Measurements from ENCODE around the gene PEX14.

Gene PEX14

DNA sequence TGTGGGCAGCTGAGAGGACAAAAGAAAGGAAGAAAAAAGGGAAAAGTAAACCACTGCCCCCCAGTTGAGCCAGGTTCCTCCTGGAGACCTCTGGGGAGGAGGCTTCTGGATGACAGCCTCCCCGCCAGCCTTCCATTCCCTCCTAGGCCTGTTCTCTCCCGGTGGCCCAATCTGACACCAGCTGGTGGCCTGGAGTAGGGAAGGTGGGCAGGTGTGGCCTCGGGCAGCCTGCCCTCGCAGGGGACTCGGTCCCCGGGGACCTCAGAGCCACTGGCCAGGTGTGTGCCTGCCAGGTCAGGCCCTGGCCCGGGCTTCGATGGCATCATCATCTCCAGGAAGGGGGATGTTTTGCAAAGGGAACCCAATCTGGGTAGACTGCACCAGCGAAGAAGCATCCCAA lies 162.7 kb downstream of the PEX14 start:
- no peak for DNase-seq

DNA sequence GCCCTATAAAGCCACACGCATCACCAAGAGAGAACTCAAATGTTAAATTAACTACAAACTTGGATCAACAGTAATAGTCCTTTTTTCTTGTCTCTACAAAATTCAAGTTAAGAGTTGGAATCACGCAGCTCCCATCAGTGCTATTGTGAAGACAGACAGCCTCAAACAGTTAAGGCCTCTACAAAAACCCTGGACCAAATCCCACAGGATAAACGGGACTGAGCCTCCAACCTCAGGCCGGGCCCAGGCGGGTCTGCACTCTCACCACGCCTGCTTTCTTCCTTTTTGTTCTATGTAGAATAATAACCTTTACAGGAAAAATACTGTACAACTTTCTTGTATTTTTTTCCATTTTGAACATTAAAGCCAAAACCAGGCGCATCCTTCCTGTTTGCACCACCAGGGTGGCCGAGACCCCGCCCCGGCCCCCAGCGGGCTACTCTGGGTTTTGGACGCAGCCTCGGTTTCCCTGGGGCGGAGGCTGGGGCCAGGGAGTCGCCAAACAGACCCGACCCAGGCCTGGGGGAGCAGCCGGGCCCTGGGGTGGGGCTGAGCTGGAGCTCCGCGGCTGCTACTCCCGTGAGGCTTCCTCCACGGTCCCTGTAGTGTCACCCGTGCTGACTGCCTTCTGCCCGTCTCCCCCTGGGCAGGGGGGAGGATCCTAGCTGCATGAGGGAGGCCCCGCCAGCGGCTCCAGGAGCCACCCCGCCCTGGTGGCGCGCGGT lies 163.2 kb downstream of the PEX14 start:
- no peak for DNase-seq

DNA sequence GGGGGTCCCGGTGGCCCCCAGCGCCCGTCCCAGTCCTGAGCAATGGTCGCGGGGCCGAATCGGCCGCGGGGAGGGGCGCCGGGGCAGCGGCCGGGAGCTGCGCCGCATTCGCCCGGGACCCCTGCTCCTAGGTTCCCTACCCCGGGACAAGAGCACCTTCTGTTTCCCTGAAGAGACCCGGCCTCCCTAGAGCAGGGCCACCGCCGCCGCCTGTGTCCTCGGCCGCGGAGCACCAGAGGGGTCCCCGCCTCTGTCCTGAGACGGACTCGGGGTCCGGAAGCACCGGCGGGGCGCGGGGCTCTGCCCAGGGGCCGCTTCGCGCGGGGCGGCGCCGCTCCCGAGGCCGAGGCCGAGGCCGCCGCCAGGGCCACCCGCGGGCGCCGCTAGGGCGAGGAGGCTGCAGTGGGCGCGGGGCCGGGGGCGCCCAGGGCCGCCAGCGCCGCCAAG lies 163.8 kb downstream of the PEX14 start:
- no peak for DNase-seq

DNA sequence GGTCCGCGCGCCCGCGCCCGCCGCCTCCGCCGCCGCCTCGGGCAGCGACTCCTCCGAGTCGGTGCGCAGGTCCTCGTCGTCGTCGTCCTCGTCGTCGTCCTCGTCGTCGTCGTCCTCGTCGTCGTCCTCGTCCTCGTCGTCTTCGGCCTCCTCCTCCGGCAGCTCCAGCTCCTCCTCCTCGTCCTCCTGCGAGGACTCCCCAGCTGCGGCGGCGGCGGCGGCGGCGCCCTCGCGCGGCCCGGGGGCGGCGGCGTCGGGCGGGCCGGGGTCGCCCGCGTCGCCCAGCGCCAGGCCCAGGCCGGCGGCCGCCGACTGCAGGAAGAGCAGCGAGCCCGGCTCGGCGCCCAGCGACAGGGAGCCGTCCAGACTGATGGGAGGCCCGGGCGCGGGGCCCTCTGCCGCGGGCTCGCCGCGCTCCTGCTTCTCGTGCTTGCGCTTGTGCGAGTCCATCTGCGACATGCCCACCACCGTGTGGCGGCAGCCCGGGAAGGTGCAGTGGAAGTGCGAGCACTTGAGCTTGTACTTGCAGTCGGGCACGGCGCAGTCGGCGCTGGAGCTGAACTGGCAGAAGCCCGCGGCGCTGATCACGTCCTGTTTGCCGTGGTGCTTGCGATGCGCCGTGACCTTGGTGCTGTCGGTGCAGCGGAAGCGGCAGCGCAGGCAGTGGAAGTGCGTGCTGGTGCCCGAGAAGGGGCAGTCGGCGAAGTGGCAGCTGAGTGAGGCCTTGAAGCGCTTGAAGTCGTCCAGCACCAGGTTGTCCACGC lies 164.4 kb downstream of the PEX14 start:
- DNase-seq: no peak

DNA sequence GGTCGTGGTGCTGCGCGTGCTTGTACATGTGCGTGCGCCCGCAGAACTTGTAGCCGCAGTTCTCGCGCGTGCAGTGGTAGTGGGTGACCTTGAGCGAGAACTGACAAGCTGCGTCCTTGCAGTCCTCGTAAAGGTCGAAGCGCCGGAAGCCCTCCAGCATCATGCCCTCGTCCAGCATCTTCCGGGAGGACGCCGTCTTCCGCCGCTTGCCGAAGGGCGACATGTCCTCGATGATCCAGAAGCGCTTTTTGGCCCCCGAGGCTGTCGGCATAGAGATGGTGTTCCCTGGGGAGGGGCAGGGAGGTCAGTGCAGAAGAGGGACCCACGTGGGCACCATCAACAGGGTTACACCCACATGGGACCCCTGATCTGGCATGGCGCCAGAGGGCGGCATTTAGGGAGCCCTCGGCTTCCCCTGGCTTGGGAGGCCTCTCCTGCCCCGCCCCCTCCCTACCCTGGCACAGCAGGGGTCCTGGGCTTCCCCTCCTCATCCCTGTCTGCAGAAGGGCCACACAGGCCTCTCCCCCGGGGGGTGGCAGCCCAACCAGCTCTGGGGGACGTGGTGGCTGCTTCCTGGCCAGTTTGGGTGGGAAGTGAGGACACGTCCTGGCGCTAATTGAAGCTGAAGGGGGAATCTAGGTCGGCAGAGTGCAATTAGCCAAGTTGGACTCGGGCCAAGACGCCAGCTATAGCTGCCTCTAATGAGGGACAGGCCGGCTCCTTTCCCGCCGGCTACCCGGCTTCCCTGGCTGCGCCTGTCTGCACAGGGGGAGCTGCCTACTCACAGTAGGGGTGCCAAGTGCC lies 165.2 kb downstream of the PEX14 start:
- no peak for DNase-seq

DNA sequence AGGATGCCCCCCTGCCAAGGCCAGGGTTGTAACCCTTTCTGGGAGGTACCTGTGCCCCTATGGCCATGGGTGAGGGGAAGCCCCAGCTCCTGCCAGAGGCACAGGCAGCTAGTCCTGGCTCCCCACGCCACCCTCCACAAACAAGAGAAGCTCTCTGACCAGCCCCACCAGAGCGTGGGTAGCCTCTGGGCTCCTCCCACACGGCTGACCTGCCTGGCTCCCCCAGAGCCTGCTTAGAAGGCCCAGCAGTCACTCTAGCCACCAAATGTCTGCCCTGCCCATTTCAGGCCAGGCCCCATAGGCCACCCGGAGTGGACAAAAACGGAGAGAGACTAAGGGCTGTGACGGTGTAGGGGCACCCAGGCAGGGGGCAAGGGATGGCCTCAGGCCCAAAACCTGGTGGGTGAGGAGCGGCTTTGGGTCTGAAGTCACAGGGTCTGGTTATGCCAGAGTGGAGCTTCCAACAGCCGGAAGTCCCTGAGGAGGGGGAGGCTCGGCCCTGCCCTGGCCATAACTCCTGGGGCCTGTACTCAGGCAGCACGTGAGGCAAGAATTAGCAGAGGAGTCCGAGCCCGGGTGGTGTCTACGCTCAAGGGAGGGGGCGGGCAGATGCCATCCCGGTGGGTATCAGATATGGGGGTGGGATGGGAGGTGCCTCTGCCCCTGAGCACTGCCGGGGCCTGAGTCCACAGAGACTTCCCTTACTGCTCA lies 166.2 kb downstream of the PEX14 start:
- DNase-seq: no peak

DNA sequence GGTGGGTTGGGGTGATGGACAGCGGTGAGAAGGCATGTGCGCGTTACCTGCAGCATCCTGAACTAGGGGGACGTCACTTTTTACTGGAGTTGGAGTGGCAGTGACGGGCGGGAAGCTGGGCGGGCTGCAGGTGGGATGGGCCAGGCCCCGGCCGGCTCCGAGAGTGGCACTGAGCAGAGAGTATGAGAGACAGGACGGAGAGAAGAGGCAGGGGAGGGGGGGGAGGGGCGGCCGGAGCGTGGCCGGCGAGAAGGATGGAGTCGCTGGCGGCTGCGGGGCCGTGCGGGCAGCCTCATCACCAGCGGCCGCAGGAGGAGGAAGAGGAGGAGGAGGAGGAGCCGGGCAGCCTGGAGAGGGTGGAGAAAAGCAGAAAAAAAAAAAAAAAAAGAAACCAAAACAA lies 167.2 kb downstream of the PEX14 start:
- DNase-seq: no peak

DNA sequence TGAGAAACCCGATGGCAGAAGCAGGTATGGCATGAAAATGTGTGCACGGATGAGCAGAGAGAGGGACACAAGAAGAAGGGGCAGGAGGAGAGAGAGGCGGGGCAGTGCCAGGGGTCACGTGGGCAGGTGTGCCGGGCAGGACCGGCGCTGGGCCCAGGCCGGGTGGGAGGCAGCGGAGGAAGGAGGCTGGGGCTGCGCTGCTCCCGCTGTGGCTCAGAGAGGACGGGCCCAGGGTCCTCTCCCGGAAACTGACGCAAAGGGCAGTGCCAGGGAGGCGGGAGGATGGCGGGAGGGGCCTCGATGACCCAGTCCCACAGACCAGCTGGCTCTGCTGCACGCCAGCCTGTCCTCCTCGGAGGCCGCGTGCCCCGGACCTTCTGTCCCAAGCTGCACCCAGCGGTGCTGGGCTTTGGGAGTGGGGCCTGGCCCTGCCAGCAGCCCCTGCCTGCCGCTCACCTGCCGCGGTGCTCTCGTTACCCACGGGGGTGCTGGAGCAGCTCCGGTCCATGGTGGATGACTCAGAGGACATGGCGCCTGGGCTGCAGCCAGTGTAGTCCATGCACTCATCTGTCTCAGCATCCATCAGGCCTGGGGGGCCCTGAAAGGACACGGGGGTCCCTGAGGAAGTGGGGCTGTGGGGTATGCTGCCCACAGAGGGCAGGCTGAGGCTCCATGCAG lies 167.8 kb downstream of the PEX14 start:
- DNase-seq: no peak

DNA sequence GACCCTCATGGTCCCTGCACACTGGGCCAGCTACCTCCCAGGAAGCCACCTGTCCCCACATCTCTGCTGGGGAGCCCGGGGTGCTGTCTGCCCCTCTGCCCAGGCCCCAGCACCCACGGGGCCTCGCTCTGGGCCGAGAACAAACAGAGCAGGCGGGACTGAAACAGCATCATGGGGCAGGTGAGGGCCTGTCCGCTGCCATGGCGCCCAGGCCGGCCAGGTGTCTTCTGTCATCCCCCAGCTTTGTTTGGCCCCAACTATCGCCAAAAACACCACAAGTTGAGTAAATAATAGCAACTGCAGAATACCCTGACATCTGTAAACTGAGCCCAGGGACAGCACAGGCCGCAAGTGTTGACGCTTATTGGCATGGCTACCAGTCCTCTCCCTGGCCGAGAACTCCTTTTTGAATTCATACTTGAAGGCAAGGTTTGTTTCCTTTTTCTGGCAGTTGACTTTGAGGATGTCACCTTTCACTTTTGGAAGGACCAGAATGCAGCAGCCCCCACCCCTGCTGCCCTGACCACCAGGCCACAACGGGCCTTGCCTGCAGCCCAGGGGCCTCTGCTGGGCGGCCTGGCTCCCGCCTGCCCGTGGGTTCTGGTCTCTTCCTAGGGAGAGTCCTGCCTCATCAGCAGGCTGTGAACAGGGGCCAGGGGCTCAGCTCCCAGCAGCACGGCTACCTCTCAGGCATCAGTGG lies 169.0 kb downstream of the PEX14 start:
- no peak for DNase-seq

DNA sequence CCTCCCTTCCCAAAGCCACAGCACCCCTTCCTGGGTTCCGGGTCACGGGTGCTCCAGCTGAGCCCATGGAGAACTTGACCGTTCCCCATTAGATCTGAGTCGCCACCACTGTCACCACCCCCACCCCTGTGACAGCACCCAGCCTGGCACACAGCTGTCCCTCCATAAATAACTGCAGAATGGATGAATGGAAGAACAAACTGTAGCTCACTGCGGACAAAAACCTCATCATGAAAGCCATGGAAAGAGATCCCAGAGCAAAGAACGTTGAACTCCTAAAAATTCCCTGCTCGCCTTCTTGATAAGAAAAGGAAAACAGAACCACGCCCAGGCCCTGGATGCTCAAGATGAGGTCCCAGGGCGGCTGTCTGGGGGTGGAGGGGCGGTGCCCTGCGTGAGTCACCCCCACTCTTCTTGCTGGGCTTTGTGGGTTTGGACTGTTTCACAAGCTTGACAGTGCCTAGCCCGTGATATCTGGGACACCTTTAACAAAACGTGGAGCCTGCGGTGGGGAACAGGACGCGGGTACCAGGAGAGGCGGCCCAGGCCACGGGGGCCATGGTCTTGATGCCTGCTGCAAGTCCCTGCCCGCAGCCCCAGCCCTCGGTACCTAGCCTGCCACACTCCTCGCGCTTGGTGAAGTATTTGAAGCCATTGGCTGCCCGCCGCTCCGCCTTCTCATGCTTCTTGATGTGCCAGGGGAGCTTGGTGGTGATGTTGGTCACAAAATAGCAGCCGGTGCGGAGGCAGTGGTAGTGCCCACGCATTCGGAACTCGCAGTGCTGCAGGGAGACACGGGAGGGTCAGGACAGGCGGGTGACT lies 169.8 kb downstream of the PEX14 start:
- DNase-seq: no peak

DNA sequence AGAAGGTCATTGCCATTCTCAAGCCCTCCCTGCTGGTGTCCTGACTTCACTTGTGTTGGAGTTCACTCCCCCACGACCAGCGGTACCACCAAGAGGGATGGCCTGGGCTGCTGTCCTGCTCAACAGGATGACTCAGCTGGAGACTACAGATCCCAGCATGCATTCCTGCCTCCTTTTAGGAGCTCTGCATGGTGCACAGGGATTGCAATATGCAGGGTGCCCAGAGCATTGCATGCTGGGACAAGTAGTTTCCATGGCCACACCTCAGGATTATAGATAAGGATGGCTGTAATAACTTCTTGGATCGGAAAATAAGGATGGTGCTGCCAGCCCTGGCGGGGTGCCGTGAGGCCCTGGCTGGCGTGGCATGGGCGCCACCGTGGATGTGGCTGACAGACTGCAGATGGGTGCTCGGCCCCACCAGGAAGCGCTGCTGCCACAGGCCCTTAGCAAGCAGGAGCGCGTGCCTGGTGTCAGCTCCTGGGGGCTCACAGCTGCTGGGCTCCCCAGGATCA lies 171.7 kb downstream of the PEX14 start:
- DNase-seq: no peak

DNA sequence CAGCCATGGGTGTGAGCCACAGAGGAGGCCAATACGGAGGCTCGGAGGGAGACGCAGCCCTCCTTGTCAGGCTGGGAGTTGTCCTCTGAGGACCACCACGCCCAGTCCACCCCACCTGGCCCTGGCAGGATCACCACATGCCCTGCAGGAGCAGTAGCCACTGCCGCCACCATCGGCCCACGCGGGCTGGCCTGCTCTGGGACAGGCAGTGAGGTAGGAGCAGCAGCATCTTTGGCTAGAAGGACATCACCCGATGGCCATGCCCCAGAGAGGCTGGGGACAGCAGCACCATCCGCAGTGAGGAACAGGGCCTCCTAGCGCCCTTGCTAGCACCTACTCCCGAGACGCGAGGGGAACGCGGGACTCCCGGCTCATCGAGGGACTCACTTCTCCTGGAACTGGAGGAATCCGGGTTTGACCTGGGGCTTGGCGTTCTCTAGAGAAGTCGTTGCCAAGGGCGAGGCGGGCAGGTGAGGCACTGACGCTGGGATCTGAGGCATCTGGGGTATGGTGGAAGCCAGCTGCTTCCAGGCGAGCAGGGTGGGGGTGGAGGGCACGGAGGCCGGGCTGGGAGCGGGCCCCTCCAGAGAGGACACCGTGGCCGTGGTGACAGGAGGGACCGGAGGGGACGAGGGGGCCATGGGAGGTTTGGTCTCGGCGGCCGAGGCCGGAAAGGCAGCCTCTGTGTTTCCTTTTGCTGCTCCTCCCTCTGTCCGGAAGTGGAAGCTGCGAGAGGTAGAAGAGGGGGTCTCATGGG lies 172.8 kb downstream of the PEX14 start:
- DNase-seq: no peak

DNA sequence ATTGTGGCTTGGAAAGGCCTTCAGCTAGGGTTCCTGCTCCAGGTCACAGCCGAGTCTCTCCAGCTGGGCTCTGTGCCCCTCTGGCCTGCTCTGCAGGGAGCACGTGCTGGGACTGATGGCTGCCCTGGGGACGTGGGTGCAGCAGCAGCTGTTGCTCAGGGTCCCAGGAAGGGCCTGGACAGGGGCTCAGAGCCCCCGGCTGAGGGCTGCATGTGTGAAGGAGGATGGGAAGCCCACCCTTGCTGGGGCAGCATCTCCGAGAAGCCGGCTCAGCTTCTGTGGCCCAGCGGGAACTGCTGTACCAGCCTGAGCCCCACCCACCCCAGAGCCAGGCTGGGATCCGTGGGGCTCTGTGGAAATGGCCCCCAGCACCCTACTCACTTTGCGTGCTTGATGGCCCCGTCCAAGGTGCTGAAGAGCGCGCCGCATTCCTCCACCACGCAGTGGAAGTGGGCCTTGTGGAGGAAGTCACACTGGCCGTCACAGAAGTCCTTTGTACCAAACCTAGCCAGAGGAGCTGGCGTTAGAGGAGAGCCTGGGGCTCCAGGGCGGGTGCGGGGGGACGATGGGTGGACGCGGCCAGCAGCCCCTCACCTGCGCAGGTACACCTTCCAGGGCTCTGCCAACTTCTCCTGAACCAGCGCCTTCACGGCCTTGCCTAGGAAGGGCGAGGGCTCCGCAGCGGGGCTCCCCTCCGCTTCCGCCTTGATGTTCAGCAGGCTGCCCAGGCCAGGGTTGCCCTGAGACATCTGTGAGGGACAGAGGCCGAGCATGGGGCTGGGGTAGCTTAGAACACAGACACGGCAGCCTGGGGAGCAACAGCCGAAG lies 174.2 kb downstream of the PEX14 start:
- no peak for DNase-seq

DNA sequence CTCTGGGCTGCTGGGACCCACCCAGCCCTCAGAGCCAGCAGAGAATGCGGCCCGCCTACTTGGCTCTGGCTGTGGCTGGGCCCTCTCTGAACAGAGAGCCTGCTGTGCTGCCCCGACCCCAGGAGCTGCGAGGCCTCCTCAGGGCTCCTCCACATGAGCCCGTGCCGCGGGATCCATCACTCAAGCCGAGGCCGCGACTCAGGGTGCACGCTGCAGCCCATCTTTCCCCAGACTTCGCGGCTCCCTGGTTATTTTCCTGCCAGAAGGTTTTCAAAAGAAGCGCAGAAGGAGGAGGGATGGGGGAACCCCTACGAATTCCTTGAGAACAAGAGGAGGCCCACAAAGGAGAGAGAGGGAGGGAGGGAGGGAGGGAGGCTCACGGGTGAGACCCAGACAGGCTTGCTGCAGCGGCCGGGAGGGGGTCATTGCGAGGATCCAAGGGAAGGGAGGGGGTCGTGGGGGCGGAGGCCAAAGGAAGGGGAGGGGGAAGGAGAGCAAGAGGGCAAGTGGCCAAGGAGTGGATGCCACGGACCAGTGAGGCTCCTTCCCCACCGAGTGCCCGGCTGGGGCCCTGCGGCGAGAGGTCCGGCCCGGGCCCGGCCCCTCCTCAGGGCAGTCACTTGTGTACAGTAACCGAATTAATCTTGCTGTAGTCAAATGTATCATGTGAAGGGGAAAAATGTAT lies 174.9 kb downstream of the PEX14 start:
- no peak for DNase-seq

DNA sequence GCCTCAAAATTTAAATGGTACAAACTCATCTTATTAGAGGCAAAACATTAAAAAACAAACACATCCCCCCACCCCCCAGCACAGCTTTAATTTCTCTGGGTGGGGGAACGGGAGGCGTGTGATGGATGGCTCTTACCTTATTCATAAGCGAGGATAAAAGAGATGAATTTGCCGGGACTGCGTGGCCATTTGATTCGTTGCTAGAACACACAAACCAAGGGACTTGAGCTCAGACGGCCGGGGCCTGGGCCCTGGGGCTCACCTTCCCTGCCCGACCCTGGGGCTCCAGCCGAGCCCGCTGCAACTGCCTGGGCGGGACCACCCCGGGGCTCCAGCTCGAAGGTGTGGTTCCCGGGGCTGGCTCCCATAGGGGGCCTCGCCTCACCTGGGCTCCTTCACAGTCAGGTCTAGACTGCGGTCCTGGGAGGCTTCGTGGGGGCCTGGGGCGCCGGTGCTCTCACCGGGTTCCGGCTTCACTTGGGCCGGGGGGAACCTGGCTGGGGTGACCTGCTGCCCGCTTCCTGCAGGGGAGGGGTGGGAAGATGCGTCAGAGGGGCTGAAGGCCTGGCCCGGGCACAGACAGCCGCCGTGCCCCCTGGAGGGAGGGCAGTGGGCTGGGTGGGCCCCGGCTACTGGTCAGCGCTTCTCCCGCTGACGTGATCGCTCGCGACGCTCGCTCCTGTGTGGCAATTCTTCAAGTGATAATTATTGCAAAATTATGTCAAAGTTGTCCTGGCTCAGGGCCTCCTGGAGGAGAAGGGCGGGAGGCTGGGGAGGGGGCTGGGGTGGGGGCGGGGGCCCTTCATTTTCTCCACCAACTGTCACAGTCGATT lies 176.0 kb downstream of the PEX14 start:
- DNase-seq: no peak

DNA sequence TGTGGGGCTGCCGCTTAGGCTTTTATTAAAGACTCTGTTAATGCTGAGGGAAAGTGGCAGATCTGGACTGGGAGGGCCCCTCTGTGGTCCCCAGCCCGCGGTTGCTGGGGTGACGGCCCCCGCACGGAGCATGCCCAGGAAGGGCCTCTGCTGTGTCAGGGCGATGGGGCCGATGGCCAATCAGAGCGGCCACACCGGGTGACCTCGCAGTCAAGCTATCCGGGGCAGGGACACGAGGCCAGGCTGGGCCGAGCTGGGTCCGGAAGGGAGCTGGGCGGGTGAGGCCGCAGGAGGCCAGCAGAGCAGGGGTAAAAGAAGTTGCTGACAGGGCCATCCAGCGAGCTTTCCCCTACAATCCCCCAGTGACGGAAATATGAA lies 176.6 kb downstream of the PEX14 start:
- DNase-seq: no peak

DNA sequence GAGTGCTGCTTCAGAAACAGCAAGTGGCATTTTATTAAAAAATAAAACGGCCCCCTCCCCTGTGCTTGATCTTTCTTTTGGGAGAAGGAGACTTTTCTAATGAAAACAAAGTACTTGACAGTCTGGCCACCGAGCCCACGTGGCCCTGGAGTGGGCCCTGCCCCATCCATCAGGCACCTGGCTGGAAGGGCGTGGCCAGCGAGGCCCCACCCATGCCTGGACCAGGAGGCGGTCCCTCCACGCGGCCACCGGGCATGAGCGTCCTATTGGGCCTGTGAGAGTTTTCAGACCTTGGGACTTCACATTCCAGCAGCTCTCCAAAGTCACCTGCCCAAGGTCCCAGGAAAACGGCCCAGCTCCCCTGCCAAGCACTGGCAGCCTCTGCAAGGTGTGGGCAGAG lies 177.0 kb downstream of the PEX14 start:
- no peak for DNase-seq

Data from stimulated activated CD4-positive, alpha-beta T cell treated with anti-CD3 and anti-CD28 coated beads, Interleukin-1b, Interleukin-23, amount 100 ng/mL, for 48 hours (primary cell).